PC-9 (cell line): ENCODE results near the gene GSN.

Source experiments
- CTCF ChIP-seq: fragments of 200-600 bp; sonication (generic); conservative IDR thresholded peaks from 2 replicates; pipeline ENCODE4 v1.6.1; 2017; ENCODE audit warnings: mixed run types, antibody characterized with exemption, mild to moderate bottlenecking, moderate library complexity
- EZH2 ChIP-seq: fragments of 200-600 bp; sonication (generic); IDR thresholded peaks from 2 replicates; pipeline ENCODE4 v1.8.0; 2017; ENCODE audit warnings: antibody characterized with exemption, low read depth

- TF ChIP-seq CTCF: no peak
- TF ChIP-seq EZH2: no peak
Observed at GRCh38 chr9:121304707-121305106, 36.7 kb downstream of the GSN start.
